Chondrocyte (in vitro differentiated cells): ENCODE data around the gene SYNJ2. TPM values are rescaled to one million over a fixed set of nuclear protein-coding genes. Genes with fewer than 3 reads are reported as not detected.
A peak's percentile ranks its signal among the peaks of the same experiment; 100 is the strongest.

Source experiments
- DNase-seq: peaks from one replicate; pipeline ENCODE4 v3.0.0; 2021; ENCODE audit warnings: mixed read lengths, low spot score
- H3K27ac Mint-ChIP-seq: one replicate; pipeline ENCODE4 v1.8.0; 2021; ENCODE audit warnings: mild to moderate bottlenecking, moderate library complexity, mixed read lengths; ENCODE audit not compliant: unreplicated experiment
- H3K27me3 Mint-ChIP-seq: 2 replicates; pipeline ENCODE4 v1.8.0; 2021; ENCODE audit warnings: low read depth, mixed read lengths
- H3K36me3 Mint-ChIP-seq: 2 replicates; pipeline ENCODE4 v1.8.0; 2021; ENCODE audit warnings: low read depth, mixed read lengths
- H3K4me1 Mint-ChIP-seq: 2 replicates; pipeline ENCODE4 v1.8.0; 2021; ENCODE audit warnings: low read depth, mild to moderate bottlenecking, mixed read lengths
- H3K4me3 Mint-ChIP-seq: one replicate; pipeline ENCODE4 v1.8.0; 2021; ENCODE audit warnings: mild to moderate bottlenecking, moderate library complexity, mixed read lengths; ENCODE audit not compliant: unreplicated experiment
- H3K9me3 Mint-ChIP-seq: 2 replicates; pipeline ENCODE4 v1.8.0; 2021; ENCODE audit warnings: low read depth, mixed read lengths
- CTCF ChIP-seq: fragments of 200-600 bp; sonication (generic); IDR thresholded peaks from 2 replicates; pipeline ENCODE4 v1.5.0; 2021; ENCODE audit warnings: antibody characterized with exemption, mild to moderate bottlenecking, moderate library complexity
- total RNA-seq: library from RNA; stranded (reverse); gene quantifications from 3 replicates; pipeline ENCODE4 v1.2.1, GENCODE V29; 2021

Gene SYNJ2
- total RNA-seq, 1 donor from 2014 or later = 53.1 TPM

GRCh38 chr6:158043586-158044524 lies 62.2 kb downstream of the SYNJ2 start:
- Mint-ChIP-seq H3K4me3 (no peak overlapping the region), H3K36me3 (peaks cover 24% of the 10 kb centered on the region), H3K4me1 (peaks cover 67% of the 10 kb centered on the region), H3K27ac (peak overlapping the region; percentile 97), H3K9me3 (no peaks in the 10 kb centered on the region), H3K27me3 (no peaks in the 10 kb centered on the region)
- TF ChIP-seq CTCF = no peak
- DNase-seq = peak; percentile 71

DNA sequence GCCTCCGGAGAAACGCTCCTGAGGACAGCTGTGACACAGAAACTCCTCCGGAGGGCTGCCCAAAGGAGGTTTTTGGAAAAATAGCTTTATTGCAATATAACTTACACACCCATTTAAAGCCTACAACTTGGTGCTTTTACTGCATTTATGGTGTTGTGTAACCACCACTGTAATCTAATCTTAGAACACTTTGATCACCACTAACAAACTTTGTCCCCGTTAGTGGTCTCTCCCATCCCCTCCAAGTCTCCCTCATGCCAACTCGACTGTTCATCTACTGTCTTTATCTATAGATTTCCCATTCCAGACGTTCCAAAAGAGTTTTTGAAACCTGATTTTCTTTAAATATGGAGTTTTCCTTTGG lies 62.8 kb downstream of the SYNJ2 start:
- Mint-ChIP-seq H3K9me3 (no peaks in the 10 kb centered on the region), H3K36me3 (peaks cover 24% of the 10 kb centered on the region), H3K27me3 (no peaks in the 10 kb centered on the region), H3K4me3 (no peak overlapping the region), H3K27ac (peak overlapping the region; percentile 97), H3K4me1 (peaks cover 60% of the 10 kb centered on the region)
- no peak for TF ChIP-seq CTCF
- DNase-seq = peak; percentile 0

- Mint-ChIP-seq H3K4me1 (peaks cover 41% of the 10 kb centered on the region), H3K36me3 (peaks cover 26% of the 10 kb centered on the region), H3K27ac (no peak overlapping the region), H3K9me3 (no peaks in the 10 kb centered on the region), H3K27me3 (no peaks in the 10 kb centered on the region), H3K4me3 (no peak overlapping the region)
- no peak for TF ChIP-seq CTCF
- peak; percentile 29 for DNase-seq
Measured at GRCh38 chr6:158046201-158047126, 64.8 kb downstream of the SYNJ2 start.

DNA sequence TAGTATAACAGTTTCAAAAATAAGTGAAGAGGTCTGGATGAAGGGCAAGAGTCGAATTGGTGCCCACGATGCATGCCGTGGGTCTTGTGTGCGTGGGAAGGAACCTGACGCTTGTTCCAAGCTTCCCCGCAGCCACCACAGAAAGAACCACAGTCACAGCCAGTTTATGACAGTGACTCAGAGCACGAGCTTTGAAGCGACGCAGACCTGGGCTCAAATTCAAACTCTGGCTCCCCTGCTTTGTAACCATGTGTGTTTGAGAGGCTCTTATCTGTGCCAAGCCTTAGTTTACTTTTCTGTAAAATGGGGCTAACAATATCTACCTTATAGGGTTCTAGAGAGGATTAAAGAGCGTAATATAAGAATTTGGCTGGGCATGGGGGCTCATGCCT lies 65.5 kb downstream of the SYNJ2 start:
- Mint-ChIP-seq H3K4me3 (no peak overlapping the region), H3K27me3 (no peaks in the 10 kb centered on the region), H3K27ac (no peak overlapping the region), H3K36me3 (peaks cover 26% of the 10 kb centered on the region), H3K4me1 (peaks cover 34% of the 10 kb centered on the region), H3K9me3 (no peaks in the 10 kb centered on the region)
- TF ChIP-seq CTCF = no peak
- DNase-seq = peak; percentile 32
